ENCODE results near the gene SERHL2. TPM values are rescaled to one million over a fixed set of nuclear protein-coding genes. Genes with fewer than 3 reads are reported as not detected.
"Not testable (repeated sequence)": the region's sequence is repeated elsewhere in the genome, so short reads cannot be mapped to it uniquely, and the experiment has no call there.

SERHL2 gene
- total RNA-seq, 4 donors from 2014 or later: 0.84 to 13.4 (median 1.7) TPM; not detected in 1

GRCh38 chr22:42612336-42612735, 58.6 kb downstream of the SERHL2 start:
- H3K27ac ChIP-seq: peak overlapping the region; percentile 90 to 96 (median 94)
- no peaks in the 10 kb centered on the region for H3K27me3 ChIP-seq
- peak overlapping the region in 3 of 4 donors; percentile 3 to 78 (median 15) for H3K4me3 ChIP-seq
- intact Hi-C loops (cut with DNase I; ENCODE audit: low total_unique reads) (loop anchor here (10.0 kb wide), 1 partner anchor 78 kb away; no protein-coding TSS in a partner anchor), in situ Hi-C loops (cut with MboI; ENCODE audit: low sequenced_read_pairs in 4 of 4) (no loop called here)
- no peak for DNase-seq
- ATAC-seq: no peak
- TF ChIP-seq POLR2A (IDR thresholded peaks at IDR 0.05): no peak
- no peak for TF ChIP-seq CTCF (IDR thresholded peaks at IDR 0.05 in 4 of 5, conservative IDR thresholded peaks at IDR 0.05 in 1 of 5)
- H3K4me1 ChIP-seq: peaks cover 61 to 68% of the 10 kb centered on the region in 2 donors
- no peaks in the 10 kb centered on the region for H3K36me3 ChIP-seq
- H3K9me3 ChIP-seq: no peaks in the 10 kb centered on the region

GRCh38 chr22:42613872-42614301, 60.1 kb downstream of the SERHL2 start:
- Histone ChIP-seq H3K36me3 (peaks cover 0 to 2% of the 10 kb centered on the region in 2 donors), H3K9me3 (no peaks in the 10 kb centered on the region), H3K27me3 (no peaks in the 10 kb centered on the region), H3K4me3 (peak overlapping the region; percentile 78 to 86 (median 80)), H3K4me1 (peaks cover 54 to 61% of the 10 kb centered on the region in 2 donors), H3K27ac (peak overlapping the region; percentile 90 to 96 (median 94))
- in situ Hi-C loops (cut with MboI; ENCODE audit: low sequenced_read_pairs in 4 of 4): no loop called here
- no peak for DNase-seq
- intact Hi-C loops (cut with DNase I; ENCODE audit: low total_unique reads): loop anchor here (2.0 to 10.0 kb wide), 3 partner anchors 79 to 243 kb away; partner anchors contain the start of gene ARFGAP3
- TF ChIP-seq CTCF (IDR thresholded peaks at IDR 0.05 in 4 of 5, conservative IDR thresholded peaks at IDR 0.05 in 1 of 5) (no peak), POLR2A (IDR thresholded peaks at IDR 0.05) (no peak)
- ATAC-seq: no peak

DNA sequence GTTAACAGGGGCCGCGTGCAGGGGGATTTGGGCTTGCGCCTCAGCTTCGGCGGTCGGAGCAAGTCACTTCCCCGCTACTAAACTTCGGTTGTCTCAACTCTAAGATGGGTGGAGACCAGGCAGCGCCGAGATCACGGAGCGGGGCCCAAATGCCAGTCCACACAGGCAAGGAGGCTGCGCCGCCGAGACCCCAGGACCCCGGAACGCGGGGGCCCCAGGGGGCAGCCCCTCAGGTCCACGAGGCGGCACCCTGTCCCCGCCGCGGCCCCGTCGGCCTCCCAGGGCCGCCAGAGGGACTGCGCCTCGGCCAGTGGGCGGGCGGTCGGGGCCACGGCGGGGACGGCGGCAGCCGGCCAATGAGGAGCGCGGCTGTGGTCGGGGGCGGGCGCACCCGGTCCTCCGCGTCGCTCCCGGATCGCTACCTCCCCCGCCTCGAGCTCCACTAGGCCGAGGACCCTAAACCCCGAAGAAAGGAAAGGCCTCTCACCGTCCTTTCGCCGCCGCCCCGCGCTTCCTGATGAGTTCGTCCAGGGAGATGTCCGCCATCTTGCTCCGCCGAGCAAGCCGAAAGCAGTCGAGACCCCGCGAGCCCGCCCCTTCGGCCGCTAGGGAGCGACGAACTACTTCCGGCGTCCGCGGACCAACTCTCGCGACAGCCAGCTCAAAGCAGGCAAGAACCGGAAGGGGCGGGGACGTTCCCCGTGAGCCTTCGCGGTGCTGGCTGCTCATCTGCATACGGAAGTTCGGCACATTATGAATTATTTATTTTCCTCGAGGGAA, 60.7 kb downstream of the SERHL2 start, which contains the start of gene POLDIP3:
Gene POLDIP3, minus strand, starts transcription at position 572 of the 780 bp plus-strand sequence. Its CDS starts 26 bp downstream, at position 546.
- ATAC-seq (peak; percentile 82 to 87), DNase-seq (peak; percentile 98 to 99)
- no peaks in the 10 kb centered on the region for H3K27me3 ChIP-seq
- intact Hi-C loops (cut with DNase I; ENCODE audit: low total_unique reads): loop anchor here (1.0 to 10.0 kb wide), 4 partner anchors 34 to 242 kb away; partner anchors contain the start of gene ARFGAP3
- in situ Hi-C loops (cut with MboI; ENCODE audit: low sequenced_read_pairs in 4 of 4): no loop called here
- peaks cover 0 to 8% of the 10 kb centered on the region in 2 donors for H3K36me3 ChIP-seq
- H3K9me3 ChIP-seq: no peaks in the 10 kb centered on the region
- H3K4me1 ChIP-seq: peaks cover 48 to 55% of the 10 kb centered on the region in 2 donors
- peak within 1 kb of the TSS; percentile 78 to 86 (median 80) for H3K4me3 ChIP-seq
- H3K27ac ChIP-seq: peak within 1 kb of the TSS; percentile 90 to 96 (median 94)
- TF ChIP-seq POLR2A (IDR thresholded peaks at IDR 0.05) (peak; percentile 36 to 86), CTCF (IDR thresholded peaks at IDR 0.05 in 4 of 5, conservative IDR thresholded peaks at IDR 0.05 in 1 of 5) (peak; percentile 25 to 58 (median 42))

- H3K4me3 ChIP-seq: peak overlapping the region; percentile 78 to 86 (median 80)
- peaks cover 41 to 49% of the 10 kb centered on the region in 2 donors for H3K4me1 ChIP-seq
- H3K27me3 ChIP-seq: no peaks in the 10 kb centered on the region
- no peaks in the 10 kb centered on the region for H3K9me3 ChIP-seq
- intact Hi-C loops (cut with DNase I; ENCODE audit: low total_unique reads): loop anchor here (1.0 to 10.0 kb wide), 4 partner anchors 33 to 242 kb away; partner anchors contain the start of gene ARFGAP3
- H3K36me3 ChIP-seq: peaks cover 0 to 11% of the 10 kb centered on the region in 2 donors
- in situ Hi-C loops (cut with MboI; ENCODE audit: low sequenced_read_pairs in 4 of 4): no loop called here
- H3K27ac ChIP-seq: peak overlapping the region; percentile 90 to 96 (median 94)
- DNase-seq (peak; percentile 80 to 94), ATAC-seq (peak; percentile 77 to 82)
- TF ChIP-seq POLR2A (IDR thresholded peaks at IDR 0.05) (peak; percentile 80 to 96), CTCF (IDR thresholded peaks at IDR 0.05 in 4 of 5, conservative IDR thresholded peaks at IDR 0.05 in 1 of 5) (peak in 1 of 5 experiments; percentile 23)
Measured at GRCh38 chr22:42615092-42615859, 61.5 kb downstream of the SERHL2 start.

DNA sequence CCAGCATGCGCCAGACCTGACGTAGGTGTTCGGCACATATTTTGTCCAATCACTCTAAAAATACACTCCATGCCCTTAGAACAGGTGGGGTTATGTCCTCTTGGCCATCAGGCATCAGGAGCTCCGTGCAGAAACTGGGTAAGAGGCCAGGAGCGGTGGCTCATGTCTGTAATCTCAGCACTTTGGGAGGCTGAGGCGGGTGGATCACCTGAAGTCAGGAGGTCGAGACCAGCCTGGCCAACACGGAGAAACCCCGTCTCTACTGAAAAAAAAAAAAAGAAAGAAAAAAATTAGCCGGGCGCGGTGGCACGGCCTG, 62.1 kb downstream of the SERHL2 start:
- intact Hi-C loops (cut with DNase I; ENCODE audit: low total_unique reads): loop anchor here (1.0 to 10.0 kb wide), 4 partner anchors 32 to 241 kb away; partner anchors contain the start of gene ARFGAP3
- H3K27me3 ChIP-seq; in situ Hi-C loops (cut with MboI; ENCODE audit: low sequenced_read_pairs in 4 of 4); H3K9me3 ChIP-seq: not testable (repeated sequence)
- ATAC-seq: peak; percentile 11 to 50
- Histone ChIP-seq H3K4me3 (peak overlapping the region; percentile 78 to 86 (median 80)), H3K4me1 (peaks cover 41 to 48% of the 10 kb centered on the region in 2 donors), H3K27ac (peak overlapping the region; percentile 90 to 96 (median 94)), H3K36me3 (peaks cover 0 to 11% of the 10 kb centered on the region in 2 donors)
- DNase-seq: peak; percentile 40 to 85
